ENCODE measurements around the gene AP1S3. TPM values are rescaled to one million over a fixed set of nuclear protein-coding genes. Genes with fewer than 3 reads are reported as not detected.
"Not testable (repeated sequence)": the region's sequence is repeated elsewhere in the genome, so short reads cannot be mapped to it uniquely, and the experiment has no call there.

AP1S3 gene
- polyA plus RNA-seq, 1 donor: 6.3 TPM

DNA sequence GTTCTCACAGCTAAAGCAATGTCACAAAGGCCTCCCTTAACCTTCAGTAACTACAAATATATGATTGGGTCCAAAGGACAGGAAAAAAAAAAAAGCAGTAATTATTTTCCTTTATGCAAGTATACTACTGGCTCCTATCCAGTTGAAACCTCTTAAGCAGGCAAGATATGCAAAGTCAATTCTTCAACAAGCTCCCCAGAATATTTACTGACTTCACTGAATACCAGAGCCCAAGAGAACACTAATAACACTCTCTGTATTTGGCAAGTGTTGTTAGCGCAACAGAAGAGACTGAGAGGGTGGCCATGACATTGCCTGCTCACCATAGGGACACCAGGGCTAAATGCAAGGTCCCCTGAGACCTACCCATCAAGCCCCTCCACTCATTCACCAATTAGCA is 74.5 kb downstream of the AP1S3 start:
- H3K27ac ChIP-seq (ENCODE audit: low read length): no peak overlapping the region
- no peaks in the 10 kb centered on the region for H3K36me3 ChIP-seq (ENCODE audit: control insufficient read depth, insufficient read depth, low read length)
- H3K4me1 ChIP-seq (ENCODE audit: control insufficient read depth, insufficient read depth, low read length): peaks cover 10% of the 10 kb centered on the region
- no peak overlapping the region for H3K4me3 ChIP-seq (ENCODE audit: low read length)
- DNase-seq: peak; percentile 29 to 77
- no CpG with 5 or more reads among the region's 1 CpG for WGBS (ENCODE audit: insufficient coverage, low lambda C conversion rate)
- no peaks in the 10 kb centered on the region for H3K27me3 ChIP-seq (ENCODE audit: control insufficient read depth, insufficient read depth, low read length)
- no peaks in the 10 kb centered on the region for H3K9me3 ChIP-seq (ENCODE audit: control insufficient read depth, low read depth, low read length)

DNA sequence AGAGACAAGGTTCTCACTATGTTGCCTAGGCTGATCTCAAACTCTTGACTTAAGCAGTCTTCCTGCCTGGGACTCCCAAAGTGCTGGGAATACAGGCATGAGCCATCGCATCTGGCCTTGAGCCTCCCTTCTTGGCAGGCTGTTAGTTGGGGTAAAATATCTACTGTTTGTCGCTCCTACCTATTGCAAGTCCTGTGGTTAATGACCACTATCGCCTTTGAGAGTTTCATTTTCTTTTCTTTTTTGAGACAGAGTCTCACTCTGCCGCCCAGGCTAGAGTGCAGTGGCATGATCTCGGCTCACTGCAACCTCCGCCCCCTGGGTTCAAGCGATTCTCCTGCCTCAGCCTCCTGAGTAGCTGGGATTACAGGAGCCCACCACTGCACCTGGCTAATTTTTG is 75.6 kb downstream of the AP1S3 start:
- DNase-seq; H3K27ac ChIP-seq (ENCODE audit: low read length): not testable (repeated sequence)
- WGBS (ENCODE audit: insufficient coverage, low lambda C conversion rate): no CpG with 5 or more reads among the region's 7 CpGs

DNA sequence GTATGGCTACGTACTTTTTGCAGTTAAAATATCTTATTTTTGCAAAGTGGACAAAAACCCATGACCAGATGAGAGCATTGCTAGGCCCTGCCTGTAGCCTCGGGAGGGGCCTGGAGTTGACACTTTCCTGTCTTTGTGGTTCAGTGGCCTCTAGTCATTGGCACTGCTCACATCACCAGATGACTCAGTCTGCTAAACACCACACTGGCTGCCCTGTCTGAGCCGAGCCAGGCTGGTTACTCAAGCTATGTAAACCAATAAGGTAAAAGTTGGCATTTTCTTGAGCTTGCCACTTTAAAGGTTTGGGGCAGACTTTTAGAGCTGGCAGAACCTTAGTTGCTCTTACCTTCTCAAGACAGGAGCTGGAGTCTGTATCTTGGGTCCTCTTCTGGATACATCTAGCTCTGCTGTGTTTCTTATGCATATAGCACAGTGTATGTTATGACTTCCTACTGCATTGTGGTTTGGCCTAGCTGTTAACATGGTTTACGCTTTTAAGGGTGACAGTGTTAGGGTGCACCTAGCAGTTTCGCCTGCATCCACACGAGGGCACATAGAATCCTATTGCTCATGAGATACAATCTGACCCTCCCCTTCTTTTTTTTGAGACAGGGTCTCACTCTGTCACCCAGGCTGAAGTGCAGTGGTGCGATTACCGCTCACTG is 76.4 kb downstream of the AP1S3 start:
- no peak overlapping the region for H3K4me3 ChIP-seq (ENCODE audit: low read length)
- no peaks in the 10 kb centered on the region for H3K36me3 ChIP-seq (ENCODE audit: control insufficient read depth, insufficient read depth, low read length)
- H3K27ac ChIP-seq (ENCODE audit: low read length): no peak overlapping the region
- no peaks in the 10 kb centered on the region for H3K9me3 ChIP-seq (ENCODE audit: control insufficient read depth, low read depth, low read length)
- 100% methylated on average over 2 of the region's 8 CpGs for WGBS (ENCODE audit: insufficient coverage, low lambda C conversion rate)
- DNase-seq: peak in 1 of 2 donors; percentile 24
- peaks cover 10% of the 10 kb centered on the region for H3K4me1 ChIP-seq (ENCODE audit: control insufficient read depth, insufficient read depth, low read length)
- no peaks in the 10 kb centered on the region for H3K27me3 ChIP-seq (ENCODE audit: control insufficient read depth, insufficient read depth, low read length)

More for the DNA sequence above, 75.6 kb downstream of the AP1S3 start:
- not testable (repeated sequence) for H3K9me3 ChIP-seq (ENCODE audit: control insufficient read depth, low read depth, low read length); H3K4me3 ChIP-seq (ENCODE audit: low read length); H3K36me3 ChIP-seq (ENCODE audit: control insufficient read depth, insufficient read depth, low read length); H3K27me3 ChIP-seq (ENCODE audit: control insufficient read depth, insufficient read depth, low read length)
- peaks cover 10% of the 10 kb centered on the region for H3K4me1 ChIP-seq (ENCODE audit: control insufficient read depth, insufficient read depth, low read length)

DNA sequence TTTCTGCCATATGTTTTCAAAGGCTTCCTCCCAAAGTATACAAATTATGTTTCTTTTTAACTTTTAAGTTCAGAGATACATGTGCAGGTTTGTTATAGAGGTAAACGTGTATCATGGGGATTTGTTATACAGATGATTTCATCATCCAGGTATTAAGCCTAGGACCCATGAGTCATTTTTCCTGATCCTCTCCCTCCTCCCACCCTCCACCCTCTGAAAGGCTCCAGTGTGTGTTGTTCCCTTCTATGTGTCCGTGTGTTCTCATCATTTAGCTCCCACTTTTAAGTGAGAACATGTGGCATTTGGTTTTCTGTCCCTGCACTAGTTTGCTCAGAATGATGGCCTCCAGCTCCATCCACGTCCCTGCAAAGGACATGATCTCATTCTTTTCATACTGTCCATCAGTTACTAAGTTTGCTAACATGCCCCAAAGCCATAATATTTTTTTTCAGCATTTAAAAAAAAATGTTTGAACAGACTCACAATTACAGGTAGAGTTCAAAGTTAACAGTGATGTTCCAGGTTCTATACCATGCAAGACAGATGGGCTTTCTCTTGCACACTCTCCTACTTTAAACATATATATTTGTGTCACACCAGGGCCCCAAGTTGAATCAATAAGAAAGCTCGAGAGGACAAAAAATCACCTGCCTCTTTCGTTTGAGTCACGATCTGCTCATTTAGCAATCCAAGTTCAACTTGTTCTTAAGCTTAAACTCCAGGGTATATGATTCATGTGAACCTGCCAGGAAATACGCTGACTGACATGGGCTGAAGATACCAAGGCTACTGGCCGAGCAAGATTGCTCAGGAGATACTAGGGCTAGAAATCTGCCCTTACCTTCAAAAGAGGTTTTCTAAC is 77.6 kb downstream of the AP1S3 start:
- no peaks in the 10 kb centered on the region for H3K27me3 ChIP-seq (ENCODE audit: control insufficient read depth, insufficient read depth, low read length)
- peaks cover 10% of the 10 kb centered on the region for H3K4me1 ChIP-seq (ENCODE audit: control insufficient read depth, insufficient read depth, low read length)
- no peak overlapping the region for H3K4me3 ChIP-seq (ENCODE audit: low read length)
- H3K9me3 ChIP-seq (ENCODE audit: control insufficient read depth, low read depth, low read length): no peaks in the 10 kb centered on the region
- WGBS (ENCODE audit: insufficient coverage, low lambda C conversion rate): no CpG with 5 or more reads among the region's 8 CpGs
- peak overlapping the region; percentile 53 for H3K27ac ChIP-seq (ENCODE audit: low read length)
- peak; percentile 31 to 55 for DNase-seq
- no peaks in the 10 kb centered on the region for H3K36me3 ChIP-seq (ENCODE audit: control insufficient read depth, insufficient read depth, low read length)

DNA sequence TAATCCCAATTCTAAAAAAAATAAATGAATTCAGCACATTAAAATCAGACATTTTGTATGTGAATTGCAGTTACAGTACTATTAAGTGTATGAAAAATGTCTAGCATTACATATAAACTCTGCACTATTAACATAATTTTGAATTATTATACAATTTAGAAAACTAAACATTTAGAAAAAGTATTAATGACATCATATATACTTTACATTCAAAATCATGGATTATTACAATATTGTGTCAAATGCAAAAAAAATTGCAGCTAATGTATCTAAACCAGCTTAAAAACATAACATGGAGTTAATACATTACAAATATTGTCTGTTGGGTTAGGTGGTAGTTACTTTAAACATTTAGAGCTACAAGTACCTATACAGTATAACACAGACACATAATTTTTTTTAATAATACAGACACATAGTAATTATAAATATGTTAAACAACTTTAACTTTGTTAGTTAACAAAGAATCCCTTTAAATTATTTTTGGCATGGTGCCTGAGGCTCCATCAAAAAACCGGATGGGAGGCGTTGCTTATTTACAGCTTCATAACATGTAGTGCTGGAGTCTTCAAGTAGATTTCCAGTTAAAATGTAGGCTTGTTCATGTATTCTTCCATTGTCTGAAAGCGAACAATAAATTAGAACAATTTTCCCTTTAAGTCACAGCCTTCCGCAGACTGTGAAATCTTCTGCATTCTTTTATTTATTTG is 79.1 kb downstream of the AP1S3 start:
- WGBS (ENCODE audit: insufficient coverage, low lambda C conversion rate): 90% methylated on average over 2 of the region's 4 CpGs
- Histone ChIP-seq H3K36me3 (ENCODE audit: control insufficient read depth, insufficient read depth, low read length) (no peaks in the 10 kb centered on the region), H3K9me3 (ENCODE audit: control insufficient read depth, low read depth, low read length) (no peaks in the 10 kb centered on the region), H3K27me3 (ENCODE audit: control insufficient read depth, insufficient read depth, low read length) (no peaks in the 10 kb centered on the region), H3K4me1 (ENCODE audit: control insufficient read depth, insufficient read depth, low read length) (peaks cover 10% of the 10 kb centered on the region), H3K27ac (ENCODE audit: low read length) (no peak overlapping the region), H3K4me3 (ENCODE audit: low read length) (no peak overlapping the region)
- DNase-seq: no peak

DNA sequence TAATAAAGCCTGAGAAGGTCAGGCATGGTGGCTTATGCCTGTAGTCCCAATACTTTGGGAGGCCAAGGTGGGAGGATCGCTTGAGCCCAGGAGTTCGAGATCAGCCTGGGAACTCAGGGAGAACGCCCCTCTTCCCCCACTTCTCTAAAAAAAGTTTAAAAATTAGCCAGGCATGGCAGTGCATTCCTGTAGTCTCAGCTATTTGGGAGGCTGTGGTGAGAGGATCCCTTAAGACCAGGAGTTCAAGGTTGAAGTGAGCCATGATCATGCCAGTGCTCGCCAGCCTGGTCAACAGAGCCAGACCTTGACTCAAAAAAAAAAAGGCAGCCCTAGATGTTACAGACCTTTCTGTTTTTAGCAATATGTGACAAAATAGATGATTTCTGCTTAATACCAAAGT is 83.4 kb downstream of the AP1S3 start:
- H3K4me3 ChIP-seq (ENCODE audit: low read length): no peak overlapping the region
- 83% methylated on average over 1 of the region's 4 CpGs for WGBS (ENCODE audit: insufficient coverage, low lambda C conversion rate)
- no peak for DNase-seq

DNA sequence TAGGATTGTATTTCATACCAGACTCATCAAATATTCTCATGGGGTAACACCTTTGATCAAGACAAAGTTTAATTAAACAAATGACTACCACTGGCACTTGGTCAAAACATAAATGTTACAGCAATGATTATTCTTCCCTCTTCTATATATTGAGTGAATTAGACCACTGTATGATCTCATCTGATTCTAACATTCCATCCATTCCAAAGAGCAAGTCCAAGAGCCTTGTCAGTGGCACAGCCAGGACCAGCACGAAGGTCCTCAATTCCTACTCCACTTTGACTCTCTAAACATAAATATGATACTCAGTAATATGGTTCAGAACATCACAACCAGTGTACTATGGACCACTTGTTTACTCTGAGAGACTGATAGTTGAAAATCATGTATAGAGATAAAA is 86.4 kb downstream of the AP1S3 start:
- Histone ChIP-seq H3K27me3 (ENCODE audit: control insufficient read depth, insufficient read depth, low read length) (no peaks in the 10 kb centered on the region), H3K4me1 (ENCODE audit: control insufficient read depth, insufficient read depth, low read length) (no peaks in the 10 kb centered on the region), H3K36me3 (ENCODE audit: control insufficient read depth, insufficient read depth, low read length) (no peaks in the 10 kb centered on the region), H3K4me3 (ENCODE audit: low read length) (no peak overlapping the region), H3K27ac (ENCODE audit: low read length) (no peak overlapping the region), H3K9me3 (ENCODE audit: control insufficient read depth, low read depth, low read length) (no peaks in the 10 kb centered on the region)
- no peak for DNase-seq
- no CpG with 5 or more reads among the region's 1 CpG for WGBS (ENCODE audit: insufficient coverage, low lambda C conversion rate)

More for the DNA sequence above, 83.4 kb downstream of the AP1S3 start:
- Histone ChIP-seq H3K27ac (ENCODE audit: low read length) (no peak overlapping the region), H3K4me1 (ENCODE audit: control insufficient read depth, insufficient read depth, low read length) (no peaks in the 10 kb centered on the region), H3K27me3 (ENCODE audit: control insufficient read depth, insufficient read depth, low read length) (no peaks in the 10 kb centered on the region), H3K36me3 (ENCODE audit: control insufficient read depth, insufficient read depth, low read length) (no peaks in the 10 kb centered on the region), H3K9me3 (ENCODE audit: control insufficient read depth, low read depth, low read length) (no peaks in the 10 kb centered on the region)

DNA sequence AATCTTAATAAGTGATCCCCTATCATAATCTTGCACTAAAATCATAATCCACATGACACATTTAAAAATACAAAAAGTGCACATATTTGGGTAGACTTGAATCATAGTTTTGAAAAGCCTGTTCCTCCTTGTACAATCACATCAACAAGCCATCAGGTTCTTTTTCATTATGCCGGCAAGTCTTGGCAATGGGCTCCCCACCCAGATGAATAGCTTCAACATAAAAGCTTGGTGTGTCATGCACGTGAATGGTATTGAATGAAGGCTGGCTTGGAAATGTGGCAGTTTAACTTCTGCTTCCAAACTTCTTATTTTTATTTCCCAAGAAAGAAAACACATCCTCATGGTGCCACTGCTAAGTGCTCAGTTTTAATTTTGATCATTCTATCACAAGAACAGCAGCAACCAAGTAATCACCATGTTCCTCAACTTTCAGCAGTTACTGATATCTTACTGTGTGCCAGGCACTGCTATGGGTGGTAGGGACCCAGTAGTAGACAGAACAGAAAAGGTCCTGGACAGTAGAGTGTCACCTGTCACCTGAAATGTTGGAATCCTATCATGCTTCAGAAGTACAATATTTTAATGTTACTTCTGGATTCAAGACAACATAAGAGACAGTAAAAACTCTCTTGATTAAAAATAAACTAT is 89.9 kb downstream of the AP1S3 start:
- Histone ChIP-seq H3K9me3 (ENCODE audit: control insufficient read depth, low read depth, low read length) (no peaks in the 10 kb centered on the region), H3K36me3 (ENCODE audit: control insufficient read depth, insufficient read depth, low read length) (no peaks in the 10 kb centered on the region), H3K27ac (ENCODE audit: low read length) (no peak overlapping the region), H3K4me3 (ENCODE audit: low read length) (no peak overlapping the region), H3K27me3 (ENCODE audit: control insufficient read depth, insufficient read depth, low read length) (no peaks in the 10 kb centered on the region), H3K4me1 (ENCODE audit: control insufficient read depth, insufficient read depth, low read length) (no peaks in the 10 kb centered on the region)
- WGBS (ENCODE audit: insufficient coverage, low lambda C conversion rate): no CpG with 5 or more reads among the region's 2 CpGs
- DNase-seq: no peak

DNA sequence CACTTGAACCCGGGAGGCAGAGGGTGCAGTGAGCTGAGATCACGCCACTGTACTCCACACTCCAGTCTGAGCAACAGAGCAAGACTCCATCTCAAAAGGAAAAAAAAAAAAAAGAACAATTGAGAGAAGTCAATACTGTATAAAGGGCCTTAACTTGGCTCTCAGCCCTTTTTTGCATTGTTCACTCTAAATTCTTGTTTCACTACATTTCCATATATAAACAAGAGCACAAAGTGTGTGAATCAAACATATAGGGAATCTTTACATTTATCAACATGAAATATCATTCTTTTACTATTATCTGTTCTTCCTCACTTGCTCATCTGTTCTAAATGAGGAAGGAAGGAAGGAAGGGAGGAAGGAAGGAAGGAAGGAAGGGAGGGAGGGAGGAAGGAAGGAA is 90.8 kb downstream of the AP1S3 start:
- H3K9me3 ChIP-seq (ENCODE audit: control insufficient read depth, low read depth, low read length): no peaks in the 10 kb centered on the region
- WGBS (ENCODE audit: insufficient coverage, low lambda C conversion rate): no CpG with 5 or more reads among the region's 2 CpGs
- no peaks in the 10 kb centered on the region for H3K27me3 ChIP-seq (ENCODE audit: control insufficient read depth, insufficient read depth, low read length)
- DNase-seq: no peak
- H3K4me3 ChIP-seq (ENCODE audit: low read length): no peak overlapping the region
- no peak overlapping the region for H3K27ac ChIP-seq (ENCODE audit: low read length)
- H3K36me3 ChIP-seq (ENCODE audit: control insufficient read depth, insufficient read depth, low read length): no peaks in the 10 kb centered on the region
- H3K4me1 ChIP-seq (ENCODE audit: control insufficient read depth, insufficient read depth, low read length): no peaks in the 10 kb centered on the region

DNA sequence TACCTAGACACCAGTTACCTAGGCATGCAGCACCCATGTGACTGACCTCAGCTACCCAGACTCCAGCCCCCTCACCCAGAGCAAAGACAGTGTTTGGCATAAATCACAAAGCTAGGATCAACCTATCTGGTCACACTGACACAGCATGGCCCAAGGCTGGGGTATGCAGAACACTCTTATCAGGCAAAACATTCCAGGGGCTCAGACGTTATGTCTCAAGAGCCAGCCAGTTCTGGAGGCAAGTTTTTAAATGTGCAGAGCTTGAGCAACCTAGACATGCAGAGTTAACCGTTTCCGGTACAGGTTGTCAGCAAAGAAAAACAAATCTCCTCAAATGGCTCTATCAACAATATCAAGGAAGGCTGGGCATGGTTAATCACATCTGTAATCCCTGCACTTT is 92.8 kb downstream of the AP1S3 start:
- Histone ChIP-seq H3K36me3 (ENCODE audit: control insufficient read depth, insufficient read depth, low read length) (no peaks in the 10 kb centered on the region), H3K4me1 (ENCODE audit: control insufficient read depth, insufficient read depth, low read length) (no peaks in the 10 kb centered on the region), H3K27me3 (ENCODE audit: control insufficient read depth, insufficient read depth, low read length) (no peaks in the 10 kb centered on the region), H3K27ac (ENCODE audit: low read length) (no peak overlapping the region), H3K9me3 (ENCODE audit: control insufficient read depth, low read depth, low read length) (no peaks in the 10 kb centered on the region), H3K4me3 (ENCODE audit: low read length) (no peak overlapping the region)
- WGBS (ENCODE audit: insufficient coverage, low lambda C conversion rate): no CpG with 5 or more reads among the region's 3 CpGs
- no peak for DNase-seq

Data from large intestine (tissue), 3 donors.